Renal cortex interstitium (tissue), 11 donors: Measurements from ENCODE around the gene LEKR1. TPM values are rescaled to one million over a fixed set of nuclear protein-coding genes. Genes with fewer than 3 reads are reported as not detected.
"Not testable (repeated sequence)": the region's sequence is repeated elsewhere in the genome, so short reads cannot be mapped to it uniquely, and the experiment has no call there.

Experiments
- DNase-seq, 11 donors: peaks; one replicate each; pipeline ENCODE4 v3.0.0-alpha.2; 2013; ENCODE audit warnings: low read depth in 9 of 11, low spot score in 4 of 11; ENCODE audit errors: extremely low read depth in 1 of 11
- polyA plus RNA-seq, 3 donors: library from polyadenylated mRNA; unstranded; fragments of 120-200 nt; gene quantifications; one replicate each; pipeline ENCODE4 v1.2.1, GENCODE V29; 2013; ENCODE audit not compliant: insufficient read length in 3 of 3

Gene LEKR1
- polyA plus RNA-seq, 3 donors, result 1.2 to 2.6 (median 2.2) TPM

- no peak for DNase-seq
These were observed 23.1 kb upstream of the LEKR1 start for GRCh38 chr3:156802821-156803606.

DNA sequence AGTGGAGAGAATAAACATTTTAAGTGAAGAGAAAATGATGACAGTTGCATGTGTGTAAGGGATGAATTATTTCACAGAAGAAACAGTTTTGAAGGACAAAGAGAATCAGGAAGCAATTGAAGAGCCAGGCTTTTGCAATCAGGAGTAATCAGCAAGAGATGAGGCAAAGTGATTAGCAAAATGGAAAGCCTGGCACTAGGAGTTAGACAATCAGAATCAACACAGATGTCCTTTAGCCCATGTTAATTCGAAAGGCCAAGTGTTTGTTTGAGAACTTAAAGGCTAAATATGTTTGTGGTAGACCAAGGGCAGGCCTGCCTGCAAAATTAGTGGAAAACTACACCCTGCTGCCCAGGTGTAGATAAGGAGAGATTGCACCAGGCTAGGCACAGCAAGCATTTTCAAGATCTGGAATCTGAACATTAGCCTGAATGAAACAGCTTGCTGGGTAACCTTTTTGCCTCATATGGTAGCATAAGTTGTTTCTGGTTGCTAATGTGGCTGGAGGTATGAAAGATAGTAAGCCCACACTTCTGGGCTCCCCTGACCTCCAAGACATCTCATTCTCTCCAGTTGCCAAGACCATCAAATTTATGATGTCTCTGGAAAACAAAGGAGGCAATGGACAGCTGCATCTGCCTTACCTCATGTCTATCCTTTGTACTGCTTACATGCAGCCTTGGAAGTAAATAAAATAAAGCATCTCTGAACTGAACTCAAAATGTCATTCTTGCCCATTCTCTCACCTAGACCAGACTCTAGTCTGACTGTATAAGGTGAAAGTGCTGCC lies 22.0 kb upstream of the LEKR1 start:
- DNase-seq, result no peak

DNA sequence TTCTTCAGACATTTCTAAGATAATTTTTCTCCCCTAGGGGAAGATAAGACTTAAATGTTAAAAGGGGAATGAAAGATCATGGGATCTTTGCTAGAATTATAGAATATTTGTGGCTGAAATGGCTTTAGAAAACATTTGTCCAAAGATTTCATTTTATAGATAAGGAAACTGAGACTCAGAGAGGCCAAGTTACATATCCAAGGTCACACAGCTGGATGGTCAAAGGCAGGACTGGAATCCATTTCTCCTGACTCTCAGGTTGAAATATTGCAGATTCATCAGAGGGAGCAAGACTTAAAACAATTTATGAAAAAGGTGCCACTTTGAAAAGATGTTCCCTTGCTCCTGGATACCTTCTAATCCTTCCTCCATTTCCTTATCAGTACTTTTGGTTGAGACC lies 19.5 kb upstream of the LEKR1 start:
- DNase-seq, result no peak

DNA sequence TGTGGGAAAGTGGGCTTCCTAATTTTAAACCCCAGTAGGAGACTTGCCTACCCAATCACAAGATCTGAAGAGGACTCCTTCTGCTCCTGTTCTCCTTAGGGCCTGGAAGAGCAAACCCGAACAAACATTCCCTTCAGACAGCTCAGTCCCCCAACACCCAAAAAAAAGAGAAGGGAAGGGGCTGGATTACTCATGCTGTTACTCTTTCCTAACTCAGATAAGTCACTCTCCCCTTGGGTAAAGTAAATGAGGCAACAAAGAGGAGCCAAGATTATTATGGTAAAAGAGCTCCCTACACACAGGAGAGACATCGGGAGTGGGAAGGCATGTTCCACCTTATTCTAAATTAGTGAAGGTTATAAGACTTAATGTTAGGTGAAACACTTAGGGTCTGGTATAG lies 18.1 kb upstream of the LEKR1 start:
- DNase-seq, result no peak

- DNase-seq, result no peak
These were observed 14.9 kb upstream of the LEKR1 start for GRCh38 chr3:156811089-156811862.

GRCh38 chr3:156812521-156813335 lies 13.4 kb upstream of the LEKR1 start:
- no peak for DNase-seq

DNA sequence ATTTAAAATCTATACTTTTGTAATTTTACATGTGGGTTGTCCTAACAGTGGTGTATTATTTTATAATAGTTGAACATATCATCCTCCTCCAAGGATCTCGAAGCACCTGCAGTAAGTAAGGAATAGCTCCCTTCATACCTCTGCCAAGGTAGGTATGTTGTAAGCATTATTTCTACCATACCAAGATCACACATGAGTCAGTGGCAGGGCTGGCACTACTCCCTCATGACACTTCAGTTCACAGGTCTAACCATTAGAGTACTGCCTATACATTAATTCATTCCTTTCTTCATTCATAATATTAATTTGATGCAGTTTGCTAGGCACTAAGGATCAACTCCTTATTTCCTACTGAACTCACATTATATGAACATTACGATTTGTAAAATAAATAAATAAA lies 11.9 kb upstream of the LEKR1 start:
- DNase-seq, result no peak

DNA sequence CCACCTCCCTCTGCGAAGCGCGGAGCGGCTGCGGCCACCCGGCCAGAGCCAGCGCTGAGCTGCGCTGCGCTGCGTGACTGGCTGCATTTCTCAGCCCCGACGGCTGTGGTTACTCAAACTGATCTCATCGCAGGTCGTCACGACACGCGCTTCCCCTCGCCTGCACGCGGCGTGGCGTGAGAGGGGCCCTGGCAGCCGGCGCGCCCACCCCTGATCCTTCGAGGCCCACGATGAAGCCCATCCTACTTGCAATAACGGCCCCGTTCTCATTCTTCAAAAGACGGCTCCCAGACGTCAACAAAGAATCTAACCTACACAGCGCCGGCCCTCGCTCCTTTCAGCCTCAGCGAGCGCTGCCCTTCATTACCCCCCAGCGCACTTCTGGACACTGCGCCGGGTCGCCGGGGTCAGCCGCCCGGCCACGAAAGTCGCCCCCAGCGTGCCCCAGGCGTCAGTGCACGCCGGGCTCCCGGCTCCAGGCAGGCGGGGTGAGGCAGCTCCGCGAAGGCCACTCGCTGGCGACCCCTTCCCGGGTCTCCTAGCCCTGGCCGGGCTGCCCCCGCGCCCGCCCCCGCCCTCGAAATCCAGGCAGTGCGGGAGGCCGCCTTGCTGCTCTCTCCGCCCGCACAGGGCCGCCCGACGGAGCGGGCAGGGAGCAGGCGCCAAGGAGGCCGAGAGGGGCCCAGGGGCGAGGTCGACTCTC lies 9.9 kb upstream of the LEKR1 start:
- peak in 8 of 11 donors; percentile 29 to 60 (median 38) for DNase-seq

GRCh38 chr3:156816794-156817645 lies 9.1 kb upstream of the LEKR1 start:
- DNase-seq, result peak; percentile 40 to 75 (median 66)

GRCh38 chr3:156817646-156818272 lies 8.4 kb upstream of the LEKR1 start:
- peak in 1 of 11 donors; percentile 21 for DNase-seq

GRCh38 chr3:156818273-156818651 lies 7.9 kb upstream of the LEKR1 start:
- no peak for DNase-seq

- DNase-seq, result no peak
These were observed 7.3 kb upstream of the LEKR1 start for GRCh38 chr3:156818890-156819289.

DNA sequence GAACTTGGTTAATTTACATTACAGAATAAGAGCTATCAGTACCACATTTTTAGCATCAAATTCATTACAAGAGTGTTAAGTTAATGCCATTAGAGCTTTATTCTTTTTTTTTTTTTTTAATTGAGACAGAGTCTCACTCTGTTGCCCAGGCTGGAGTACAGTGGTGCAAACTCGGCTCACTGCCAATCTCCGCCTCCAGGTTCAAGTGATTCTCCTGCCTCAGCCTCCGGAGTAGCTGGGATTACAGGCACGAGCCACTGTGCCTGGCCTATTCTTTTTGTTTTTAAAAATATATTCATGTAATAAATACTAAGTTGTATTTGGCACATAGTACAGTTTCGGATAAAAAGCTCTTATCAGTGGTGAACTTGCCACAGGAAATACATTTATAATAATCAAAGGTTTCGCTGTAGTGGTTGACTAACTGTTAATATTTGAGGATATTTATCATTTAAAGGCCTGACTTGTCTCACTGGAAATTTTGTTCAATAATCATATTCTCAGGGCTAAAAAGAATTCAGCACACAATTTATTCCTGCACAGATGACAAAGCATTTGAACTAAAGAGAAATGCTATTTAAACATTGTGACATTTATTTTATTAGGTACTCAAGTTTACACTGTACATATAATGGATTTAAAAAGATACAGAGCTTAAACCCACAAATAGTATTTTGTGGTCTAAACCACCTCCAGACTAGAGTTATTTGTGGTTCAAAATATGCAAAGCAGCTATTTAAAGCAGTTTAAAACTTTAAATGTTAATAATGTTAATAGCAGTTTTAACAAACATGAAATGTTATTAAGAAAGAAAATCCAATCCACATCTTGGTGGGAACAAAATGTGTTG lies 6.1 kb upstream of the LEKR1 start:
- DNase-seq, result no peak

DNA sequence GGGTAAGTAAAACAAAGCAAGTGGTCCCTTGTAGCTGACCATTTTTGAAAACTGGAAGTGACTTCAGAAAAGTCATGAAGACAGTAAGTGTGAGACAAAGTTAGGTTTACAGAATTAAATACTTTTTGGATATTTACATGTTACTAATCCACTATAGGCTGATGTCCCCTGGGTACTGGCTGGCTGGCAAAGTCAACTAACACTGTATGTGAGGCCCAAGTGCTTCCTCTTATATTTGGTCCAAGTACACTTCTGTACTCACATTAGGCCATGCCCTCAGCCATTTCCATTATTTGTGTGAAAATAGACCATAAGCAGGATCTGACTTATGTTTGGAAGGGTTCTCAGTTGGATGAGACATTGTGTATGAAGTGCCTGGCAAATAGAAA lies 5.5 kb upstream of the LEKR1 start:
- no peak for DNase-seq

- DNase-seq, result not testable (repeated sequence)
These were observed 3.4 kb upstream of the LEKR1 start for GRCh38 chr3:156822626-156823260.

DNA sequence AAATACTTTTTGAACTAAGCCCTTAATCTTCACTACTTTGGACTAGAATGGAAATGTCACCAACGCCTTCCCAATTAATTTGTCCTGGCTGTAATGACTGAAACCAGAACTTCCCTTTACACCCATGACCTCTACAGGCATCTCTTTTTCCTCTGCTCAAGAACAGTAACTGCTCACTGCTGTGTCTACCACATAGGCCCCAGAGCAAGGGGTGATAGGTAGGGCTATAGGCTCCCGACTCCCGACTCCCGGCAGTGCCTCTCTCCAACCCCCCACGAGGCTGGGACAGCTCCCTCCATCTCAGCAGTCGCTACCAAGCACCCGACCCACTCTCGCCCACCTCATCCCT lies 384 bp upstream of the LEKR1 start:
- DNase-seq, result no peak
